Activated naive CD4-positive, alpha-beta T cell treated with anti-CD3 and anti-CD28 coated beads for 36 hours (primary cell): Measurements from ENCODE around the gene GCG. TPM values are rescaled to one million over a fixed set of nuclear protein-coding genes. Genes with fewer than 3 reads are reported as not detected.

Experiments used
- CTCF ChIA-PET: fragments of 350-600 bp; sonication (Branson Sonifier 250); formaldehyde crosslinking; loops from one replicate; lab custom pipeline; 2021; ENCODE audit warnings: antibody characterized with exemption; lab: Charles Lee
- DNase-seq: peaks from one replicate; pipeline ENCODE4 v3.0.0-alpha.2; 2020
- H3K27ac Mint-ChIP-seq: one replicate; pipeline ENCODE4 v1.8.0; 2021; ENCODE audit warnings: mild to moderate bottlenecking, mixed read lengths
- H3K27me3 Mint-ChIP-seq: one replicate; pipeline ENCODE4 v1.8.0; 2021; ENCODE audit warnings: low read depth, mixed read lengths
- H3K36me3 Mint-ChIP-seq: one replicate; pipeline ENCODE4 v1.8.0; 2021; ENCODE audit warnings: low read depth, mixed read lengths
- H3K4me1 Mint-ChIP-seq: one replicate; pipeline ENCODE4 v1.8.0; 2021; ENCODE audit warnings: low read depth, mixed read lengths
- H3K4me3 Mint-ChIP-seq: one replicate; pipeline ENCODE4 v1.8.0; 2021; ENCODE audit warnings: mild to moderate bottlenecking, moderate library complexity, mixed read lengths
- H3K9me3 Mint-ChIP-seq: one replicate; pipeline ENCODE4 v1.8.0; 2021; ENCODE audit warnings: mixed read lengths
- intact Hi-C: fragments of 100-400 bp; cut with micrococcal nuclease; formaldehyde crosslinking; loops from one replicate; pipeline ENCODE4 v1.15.1; 2023
- total RNA-seq, 2 experiments: library from RNA; stranded (reverse); gene quantifications; one replicate each; pipeline ENCODE4 v1.2.3, GENCODE V29; 2021

Gene GCG
- not detected for total RNA-seq

GRCh38 chr2:162152147-162152546 is at the start of gene GCG:
Gene GCG (minus strand): TSS chr2:162152247. CDS start chr2:162149178, 3,069 bp downstream.
- no peaks in the 10 kb centered on the region for H3K36me3 Mint-ChIP-seq
- no peaks in the 10 kb centered on the region for H3K4me1 Mint-ChIP-seq
- no peak within 1 kb of the TSS for H3K27ac Mint-ChIP-seq
- intact Hi-C loops, result no loop called here
- H3K4me3 Mint-ChIP-seq, result no peak within 1 kb of the TSS
- CTCF ChIA-PET, result interaction anchor here (0.7 to 3.6 kb wide), 7 partner anchors 14 to 147 kb away, joined by 3 to 46 read pairs (median 13); no protein-coding TSS in a partner anchor
- no peaks in the 10 kb centered on the region for H3K9me3 Mint-ChIP-seq
- peaks cover 12% of the 10 kb centered on the region for H3K27me3 Mint-ChIP-seq
- DNase-seq, result no peak

- Mint-ChIP-seq H3K4me3 (no peak overlapping the region), H3K9me3 (no peaks in the 10 kb centered on the region), H3K36me3 (no peaks in the 10 kb centered on the region), H3K27me3 (peaks cover 18% of the 10 kb centered on the region), H3K4me1 (peaks cover 8% of the 10 kb centered on the region), H3K27ac (no peak overlapping the region)
- intact Hi-C loops, result no loop called here
- no peak for DNase-seq
- CTCF ChIA-PET, result no interaction called here
Observed at GRCh38 chr2:162200636-162201035, 48.6 kb upstream of the GCG start.

GRCh38 chr2:162199913-162200312 is 47.9 kb upstream of the GCG start:
- CTCF ChIA-PET, result interaction anchor here (0.6 kb wide), 1 partner anchor 58 kb away, joined by 3 read pairs; no protein-coding TSS in a partner anchor
- Mint-ChIP-seq H3K36me3 (no peaks in the 10 kb centered on the region), H3K9me3 (no peaks in the 10 kb centered on the region), H3K4me3 (no peak overlapping the region), H3K27ac (no peak overlapping the region), H3K27me3 (peaks cover 18% of the 10 kb centered on the region), H3K4me1 (peaks cover 8% of the 10 kb centered on the region)
- intact Hi-C loops, result no loop called here
- DNase-seq, result no peak

- Mint-ChIP-seq H3K36me3 (no peaks in the 10 kb centered on the region), H3K4me1 (peaks cover 8% of the 10 kb centered on the region), H3K4me3 (no peak overlapping the region), H3K9me3 (no peaks in the 10 kb centered on the region), H3K27me3 (peaks cover 23% of the 10 kb centered on the region), H3K27ac (no peak overlapping the region)
- CTCF ChIA-PET, result interaction anchor here (0.8 to 1.1 kb wide), 2 partner anchors 21 to 48 kb away, joined by 3 to 4 read pairs; no protein-coding TSS in a partner anchor
- no peak for DNase-seq
- intact Hi-C loops, result no loop called here
Observed at GRCh38 chr2:162198239-162198638, 46.2 kb upstream of the GCG start.

GRCh38 chr2:162197069-162197825 is 45.2 kb upstream of the GCG start:
- intact Hi-C loops, result no loop called here
- H3K9me3 Mint-ChIP-seq, result no peaks in the 10 kb centered on the region

DNA sequence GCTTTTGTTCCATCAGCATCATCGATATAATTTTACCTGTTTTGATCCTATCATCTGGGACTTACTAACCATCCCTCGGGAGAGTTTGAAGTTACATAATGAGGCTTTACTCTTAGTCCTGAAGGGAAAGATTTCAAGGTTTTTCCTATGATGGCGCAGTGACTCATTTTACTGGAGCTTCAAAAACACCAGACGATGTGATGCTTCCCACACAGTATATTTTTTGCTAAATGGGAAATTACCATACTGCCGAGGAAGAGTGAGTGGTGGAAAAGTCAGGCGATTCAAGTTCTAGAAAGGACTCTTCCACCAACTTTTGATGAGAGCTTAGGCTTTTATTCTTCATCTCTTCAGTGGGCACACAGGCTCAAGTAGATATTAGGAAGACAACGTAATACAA is 44.6 kb upstream of the GCG start:
- CTCF ChIA-PET, result interaction anchor here (0.6 kb wide), 1 partner anchor 12 kb away, joined by 6 read pairs; no protein-coding TSS in a partner anchor
- intact Hi-C loops, result no loop called here
- H3K4me1 Mint-ChIP-seq, result peaks cover 8% of the 10 kb centered on the region
- DNase-seq, result no peak
- peaks cover 31% of the 10 kb centered on the region for H3K27me3 Mint-ChIP-seq
- H3K27ac Mint-ChIP-seq, result no peak overlapping the region
- H3K9me3 Mint-ChIP-seq, result no peaks in the 10 kb centered on the region
- no peaks in the 10 kb centered on the region for H3K36me3 Mint-ChIP-seq
- H3K4me3 Mint-ChIP-seq, result no peak overlapping the region

More at GRCh38 chr2:162197069-162197825, 45.2 kb upstream of the GCG start:
- no peak overlapping the region for H3K27ac Mint-ChIP-seq
- H3K4me3 Mint-ChIP-seq, result no peak overlapping the region
- H3K36me3 Mint-ChIP-seq, result no peaks in the 10 kb centered on the region
- H3K4me1 Mint-ChIP-seq, result peaks cover 8% of the 10 kb centered on the region
- peaks cover 25% of the 10 kb centered on the region for H3K27me3 Mint-ChIP-seq
- DNase-seq, result no peak
- CTCF ChIA-PET, result interaction anchor here (0.6 kb wide), 1 partner anchor 12 kb away, joined by 6 read pairs; no protein-coding TSS in a partner anchor

- H3K27me3 Mint-ChIP-seq, result peaks cover 14% of the 10 kb centered on the region
- H3K4me3 Mint-ChIP-seq, result no peak overlapping the region
- no peaks in the 10 kb centered on the region for H3K36me3 Mint-ChIP-seq
- no peak for DNase-seq
- H3K27ac Mint-ChIP-seq, result no peak overlapping the region
- intact Hi-C loops, result no loop called here
- H3K9me3 Mint-ChIP-seq, result no peaks in the 10 kb centered on the region
- CTCF ChIA-PET, result interaction anchor here (1.2 to 1.6 kb wide), 2 partner anchors 33 to 35 kb away, joined by 3 read pairs; no protein-coding TSS in a partner anchor
- peaks cover 5% of the 10 kb centered on the region for H3K4me1 Mint-ChIP-seq
Observed at GRCh38 chr2:162188451-162188850, 36.4 kb upstream of the GCG start.

DNA sequence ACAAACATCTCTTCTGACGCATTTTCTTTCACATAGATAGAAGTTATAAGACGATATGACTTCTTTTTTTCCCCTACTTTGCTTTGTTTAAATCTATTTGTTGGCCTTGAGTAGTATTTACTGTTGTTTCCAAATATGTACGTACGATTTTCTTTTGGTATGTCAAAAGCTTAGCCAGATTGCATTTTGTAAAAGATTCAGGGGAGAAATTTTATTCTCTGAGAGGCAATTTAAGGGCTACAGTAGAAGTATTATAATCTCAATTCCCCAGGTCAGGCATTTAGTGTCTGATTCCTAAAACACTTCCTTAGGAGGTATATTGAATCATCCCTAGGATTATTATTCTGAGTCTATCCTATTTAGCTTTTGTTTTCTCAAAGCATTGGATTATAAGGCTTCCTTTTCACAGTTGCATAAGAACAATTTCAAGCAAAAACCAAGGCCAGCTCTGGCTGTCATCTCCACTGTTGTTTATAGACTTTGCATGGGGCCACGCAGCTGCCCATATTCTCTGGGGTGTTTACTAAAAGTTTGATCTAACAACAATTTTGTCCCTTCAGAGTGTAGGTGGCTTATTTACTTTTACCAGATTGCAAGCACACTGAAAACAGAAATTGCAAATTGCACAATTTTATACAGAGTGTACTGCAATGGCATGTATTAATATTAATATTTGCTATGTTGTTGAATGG is 33.6 kb upstream of the GCG start:
- H3K27me3 Mint-ChIP-seq, result peaks cover 4% of the 10 kb centered on the region
- intact Hi-C loops, result no loop called here
- CTCF ChIA-PET, result interaction anchor here (1.0 to 1.5 kb wide), 2 partner anchors 31 to 32 kb away, joined by 3 read pairs; no protein-coding TSS in a partner anchor
- no peaks in the 10 kb centered on the region for H3K36me3 Mint-ChIP-seq
- no peak overlapping the region for H3K4me3 Mint-ChIP-seq
- DNase-seq, result no peak
- no peak overlapping the region for H3K27ac Mint-ChIP-seq
- H3K4me1 Mint-ChIP-seq, result peaks cover 5% of the 10 kb centered on the region
- no peaks in the 10 kb centered on the region for H3K9me3 Mint-ChIP-seq

DNA sequence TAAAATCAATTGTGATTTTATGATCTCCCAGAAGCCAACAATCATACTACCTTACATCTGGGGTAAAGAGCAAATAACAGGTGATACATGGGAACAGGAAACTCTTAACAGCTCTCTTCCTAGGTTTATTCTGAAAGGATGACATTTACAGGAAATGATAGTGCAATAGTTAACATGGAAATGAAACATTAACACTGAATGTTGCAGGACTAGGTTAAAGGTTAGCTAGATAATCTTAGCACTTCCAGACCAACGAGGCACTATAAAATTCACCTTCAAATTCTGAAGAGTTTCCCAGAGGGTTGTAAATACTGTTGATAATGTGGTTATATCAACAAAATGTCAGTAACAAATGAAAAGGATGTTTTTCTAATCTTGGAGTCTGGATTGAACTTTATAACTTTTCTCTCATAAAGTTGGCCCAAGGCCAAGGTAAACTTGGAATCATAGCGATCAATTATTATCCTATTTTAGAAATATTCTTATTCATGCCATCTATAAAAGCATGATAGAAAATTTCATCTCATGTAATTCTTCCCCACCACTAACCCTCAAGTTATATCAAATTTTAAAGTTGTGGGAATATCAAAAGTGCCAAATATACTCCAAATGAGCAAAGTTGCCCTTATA is 32.9 kb upstream of the GCG start:
- Mint-ChIP-seq H3K9me3 (no peaks in the 10 kb centered on the region), H3K27me3 (no peaks in the 10 kb centered on the region), H3K4me3 (no peak overlapping the region), H3K27ac (no peak overlapping the region), H3K36me3 (no peaks in the 10 kb centered on the region), H3K4me1 (peaks cover 5% of the 10 kb centered on the region)
- DNase-seq, result no peak
- intact Hi-C loops, result no loop called here
- CTCF ChIA-PET, result interaction anchor here (0.6 kb wide), 1 partner anchor 12 kb away, joined by 6 read pairs; no protein-coding TSS in a partner anchor

- intact Hi-C loops, result no loop called here
- CTCF ChIA-PET, result interaction anchor here (0.6 kb wide), 1 partner anchor 13 kb away, joined by 6 read pairs; no protein-coding TSS in a partner anchor
- H3K27ac Mint-ChIP-seq, result no peak overlapping the region
- no peaks in the 10 kb centered on the region for H3K9me3 Mint-ChIP-seq
- H3K27me3 Mint-ChIP-seq, result peaks cover 2% of the 10 kb centered on the region
- H3K4me3 Mint-ChIP-seq, result no peak overlapping the region
- no peak for DNase-seq
- H3K4me1 Mint-ChIP-seq, result peaks cover 5% of the 10 kb centered on the region
- no peaks in the 10 kb centered on the region for H3K36me3 Mint-ChIP-seq
Observed at GRCh38 chr2:162184359-162184758, 32.3 kb upstream of the GCG start.

DNA sequence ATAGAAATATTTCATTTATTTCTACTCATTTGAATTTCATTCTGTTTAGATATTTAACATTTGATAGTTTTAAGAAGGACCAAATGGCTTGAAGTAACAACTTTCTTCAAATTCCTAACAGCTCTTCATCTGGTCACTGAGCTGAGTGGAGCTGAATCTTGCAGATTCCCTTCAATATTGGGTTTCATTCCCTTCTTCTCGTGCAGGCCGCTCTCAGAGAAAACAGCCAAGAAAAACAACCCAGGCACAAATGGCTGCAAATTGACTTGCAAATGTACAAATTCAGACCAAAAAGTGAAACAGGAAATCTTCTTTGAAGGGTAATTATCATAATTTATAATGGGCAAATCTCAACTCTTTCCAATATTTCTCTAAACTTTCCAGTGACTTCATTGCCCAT is 30.3 kb upstream of the GCG start:
- Mint-ChIP-seq H3K4me3 (no peak overlapping the region), H3K9me3 (no peaks in the 10 kb centered on the region), H3K36me3 (no peaks in the 10 kb centered on the region), H3K4me1 (peaks cover 5% of the 10 kb centered on the region), H3K27me3 (peaks cover 7% of the 10 kb centered on the region), H3K27ac (no peak overlapping the region)
- DNase-seq, result no peak
- CTCF ChIA-PET, result interaction anchor here (1.3 kb wide), 1 partner anchor 41 kb away, joined by 3 read pairs; no protein-coding TSS in a partner anchor
- intact Hi-C loops, result no loop called here

DNA sequence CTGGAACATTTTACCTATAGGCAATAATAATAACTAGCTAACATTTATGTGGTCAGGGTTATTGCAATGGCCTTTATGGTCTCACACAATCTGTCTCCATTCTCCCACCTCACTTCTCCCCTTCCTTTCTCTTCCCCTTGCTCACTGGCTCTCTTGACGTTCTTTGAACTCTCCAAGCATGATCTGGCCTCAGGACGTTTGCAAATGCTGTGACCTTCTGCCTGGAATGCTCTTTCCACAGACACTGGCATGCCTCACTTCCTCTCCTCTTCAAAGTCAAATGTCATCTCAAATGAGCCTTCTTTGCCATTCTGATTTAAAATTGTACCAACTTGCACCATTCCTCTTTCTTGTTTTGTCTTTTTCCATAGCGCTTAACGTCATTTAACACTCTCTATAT is 25.3 kb upstream of the GCG start:
- no peaks in the 10 kb centered on the region for H3K36me3 Mint-ChIP-seq
- DNase-seq, result no peak
- intact Hi-C loops, result no loop called here
- H3K9me3 Mint-ChIP-seq, result no peaks in the 10 kb centered on the region
- CTCF ChIA-PET, result interaction anchor here (0.5 kb wide), 1 partner anchor 136 kb away, joined by 6 read pairs; no protein-coding TSS in a partner anchor
- H3K4me1 Mint-ChIP-seq, result peaks cover 4% of the 10 kb centered on the region
- H3K27me3 Mint-ChIP-seq, result peaks cover 13% of the 10 kb centered on the region
- H3K27ac Mint-ChIP-seq, result no peak overlapping the region
- H3K4me3 Mint-ChIP-seq, result no peak overlapping the region
